SU-DHL-6 (cell line): ENCODE results near the gene TRIM29.

Source experiments
- H2AFZ ChIP-seq: fragments of 200-600 bp; sonication (generic); 2 replicates; pipeline ENCODE4 v1.6.1; 2014; ENCODE audit warnings: low read depth, mild to moderate bottlenecking, moderate library complexity, mixed read lengths, antibody characterized with exemption, low read length; ENCODE audit not compliant: severe bottlenecking
- H3F3A ChIP-seq: fragments of 200-600 bp; shearing (Covaris generic); 2 replicates; pipeline ENCODE4 v1.6.0; 2016; ENCODE audit warnings: antibody characterized with exemption, mild to moderate bottlenecking; ENCODE audit not compliant: insufficient read depth
- H3K27ac ChIP-seq: fragments of 200-600 bp; sonication (generic); 2 replicates; pipeline ENCODE4 v1.5.1; 2016; ENCODE audit warnings: low read depth, mild to moderate bottlenecking, low read length, moderate library complexity, mixed read lengths
- H3K27me3 ChIP-seq: fragments of 200-600 bp; sonication (generic), shearing (Covaris generic); 2 replicates; pipeline ENCODE4 v1.6.0; 2014; ENCODE audit warnings: mild to moderate bottlenecking, low read length
- H3K36me3 ChIP-seq: fragments of 200-600 bp; sonication (generic); 2 replicates; pipeline ENCODE4 v1.6.1; 2014; ENCODE audit warnings: mild to moderate bottlenecking, low read length, mixed read lengths
- H3K4me2 ChIP-seq: fragments of 300-600, 200-600 bp; shearing (Covaris generic), sonication (generic); 2 replicates; pipeline ENCODE4 v1.6.0; 2014; ENCODE audit warnings: low read length, low read depth, mild to moderate bottlenecking; ENCODE audit not compliant: poor library complexity, severe bottlenecking
- H3K4me3 ChIP-seq: fragments of 200-600 bp; sonication (generic); 2 replicates; pipeline ENCODE4 v1.5.1; 2014; ENCODE audit warnings: antibody characterized with exemption, low read length, mild to moderate bottlenecking, mixed read lengths; ENCODE audit not compliant: insufficient read depth, poor library complexity, severe bottlenecking
- H3K79me2 ChIP-seq: fragments of 200-600 bp; sonication (generic); 2 replicates; pipeline ENCODE4 v1.6.1; 2014; ENCODE audit warnings: mild to moderate bottlenecking, low read length, moderate library complexity; ENCODE audit not compliant: insufficient read depth
- H3K9ac ChIP-seq: fragments of 200-600 bp; sonication (generic); 2 replicates; pipeline ENCODE4 v1.7.0; 2014; ENCODE audit warnings: mild to moderate bottlenecking, low read length
- H3K9me2 ChIP-seq: fragments of 200-600 bp; sonication (generic); replicated peaks from 2 replicates; pipeline ENCODE4 v1.6.1; 2014; ENCODE audit warnings: low read length; ENCODE audit not compliant: insufficient read depth
- H3K9me3 ChIP-seq: fragments of 200-600 bp; sonication (generic); 2 replicates; pipeline ENCODE4 v1.6.1; 2014; ENCODE audit warnings: low read length, mixed read lengths; ENCODE audit not compliant: insufficient read depth
- H4K20me1 ChIP-seq: fragments of 200-600 bp; sonication (generic); 2 replicates; pipeline ENCODE4 v1.6.1; 2014; ENCODE audit warnings: low read depth, mild to moderate bottlenecking, antibody characterized with exemption, low read length, moderate library complexity, mixed read lengths
- EZH2phosphoT487 ChIP-seq: fragments of 200-600 bp; sonication (generic), shearing (Covaris generic); conservative IDR thresholded peaks from 2 replicates; pipeline ENCODE4 v1.6.1; 2018; ENCODE audit warnings: mild to moderate bottlenecking, antibody characterized with exemption, low read length, moderate library complexity, mixed read lengths
- TF ChIP-seq, protein P1 (sequence below): fragments of 200-600 bp; sonication (generic); IDR thresholded peaks from one replicate; pipeline ENCODE4 v1.5.1; 2017; ENCODE audit warnings: antibody characterized with exemption, mild to moderate bottlenecking, low read length, moderate library complexity; ENCODE audit not compliant: insufficient read depth, poor library complexity, severe bottlenecking

Gene TRIM29

DNA sequence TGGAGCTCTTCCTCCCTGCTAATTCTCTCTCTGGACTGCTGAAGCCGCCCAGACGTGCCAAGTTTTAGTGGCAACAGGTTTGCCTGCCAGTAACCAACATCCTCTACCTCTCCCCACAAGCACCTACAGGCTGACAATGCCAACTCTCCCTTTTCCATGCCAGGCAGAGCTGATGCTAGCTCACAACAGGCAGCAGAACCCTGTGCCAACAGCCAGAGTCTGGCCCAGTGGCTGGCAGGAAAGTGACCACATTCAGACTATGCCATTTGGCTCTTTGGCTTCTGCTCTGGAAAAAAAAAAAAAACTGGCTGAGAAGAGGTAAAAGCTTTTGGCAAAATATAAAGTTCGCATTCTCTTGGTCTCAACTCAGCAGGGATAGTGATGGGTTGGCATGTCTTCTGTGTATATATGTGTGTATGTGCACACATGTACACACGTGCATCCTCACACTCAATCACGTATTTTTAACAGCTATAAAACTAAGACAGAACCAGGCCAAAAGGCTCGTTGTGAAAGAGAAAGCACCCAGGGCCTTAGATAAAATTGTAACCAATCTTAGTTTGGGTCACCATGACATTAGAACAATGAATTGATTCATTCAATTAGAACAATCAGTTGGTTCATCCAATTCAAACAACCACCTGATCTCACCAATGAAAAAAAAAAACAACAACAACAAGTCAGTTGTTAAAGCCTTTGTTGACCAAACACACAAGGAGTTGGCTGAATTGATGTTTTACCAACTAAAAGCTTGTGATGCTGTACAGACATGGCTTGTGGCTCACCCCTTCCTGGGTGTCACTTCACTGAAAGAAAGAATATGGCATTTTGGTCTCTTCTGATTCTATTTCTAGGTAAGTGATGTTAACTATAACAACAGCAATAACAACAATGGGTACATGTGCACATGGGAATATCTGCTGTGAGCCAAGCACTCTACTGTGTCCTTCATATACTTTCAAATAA is 48.6 kb downstream of the TRIM29 start:
- Histone ChIP-seq H3K4me2 (no peak overlapping the region), H3K9ac (no peak overlapping the region), H3K9me2 (no peaks in the 10 kb centered on the region), H2AFZ (no peak overlapping the region), H3K27me3 (no peaks in the 10 kb centered on the region), H3K27ac (no peak overlapping the region), H3K9me3 (peaks cover 10% of the 10 kb centered on the region; the same call in 1 of the 2 replicates), H4K20me1 (no peaks in the 10 kb centered on the region), H3K79me2 (no peaks in the 10 kb centered on the region), H3K4me3 (no peak overlapping the region), H3K36me3 (no peaks in the 10 kb centered on the region), H3F3A (no peaks in the 10 kb centered on the region)
- no peak for TF ChIP-seq EZH2phosphoT487

DNA sequence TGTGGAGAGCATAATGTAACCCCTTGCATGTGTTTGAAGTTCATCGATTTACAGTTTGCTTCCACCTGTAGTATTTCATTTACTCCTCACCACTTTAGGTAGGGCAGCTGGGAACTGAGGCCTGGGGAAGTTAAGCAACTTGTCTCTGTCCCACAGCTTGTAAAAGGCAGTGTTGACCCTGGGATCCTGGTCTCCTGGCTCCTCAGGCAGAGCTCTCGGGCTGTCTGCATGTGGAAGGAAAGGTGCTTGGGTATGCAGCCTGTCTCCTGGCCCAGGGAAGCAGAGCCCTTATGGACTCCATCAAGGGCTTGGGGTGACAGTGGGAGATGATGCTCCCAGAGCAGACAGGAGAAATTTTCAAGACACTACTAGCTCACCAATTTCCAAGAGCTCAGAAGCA is 49.9 kb downstream of the TRIM29 start:
- no peak for TF ChIP-seq EZH2phosphoT487
- TF ChIP-seq, protein P1, sequence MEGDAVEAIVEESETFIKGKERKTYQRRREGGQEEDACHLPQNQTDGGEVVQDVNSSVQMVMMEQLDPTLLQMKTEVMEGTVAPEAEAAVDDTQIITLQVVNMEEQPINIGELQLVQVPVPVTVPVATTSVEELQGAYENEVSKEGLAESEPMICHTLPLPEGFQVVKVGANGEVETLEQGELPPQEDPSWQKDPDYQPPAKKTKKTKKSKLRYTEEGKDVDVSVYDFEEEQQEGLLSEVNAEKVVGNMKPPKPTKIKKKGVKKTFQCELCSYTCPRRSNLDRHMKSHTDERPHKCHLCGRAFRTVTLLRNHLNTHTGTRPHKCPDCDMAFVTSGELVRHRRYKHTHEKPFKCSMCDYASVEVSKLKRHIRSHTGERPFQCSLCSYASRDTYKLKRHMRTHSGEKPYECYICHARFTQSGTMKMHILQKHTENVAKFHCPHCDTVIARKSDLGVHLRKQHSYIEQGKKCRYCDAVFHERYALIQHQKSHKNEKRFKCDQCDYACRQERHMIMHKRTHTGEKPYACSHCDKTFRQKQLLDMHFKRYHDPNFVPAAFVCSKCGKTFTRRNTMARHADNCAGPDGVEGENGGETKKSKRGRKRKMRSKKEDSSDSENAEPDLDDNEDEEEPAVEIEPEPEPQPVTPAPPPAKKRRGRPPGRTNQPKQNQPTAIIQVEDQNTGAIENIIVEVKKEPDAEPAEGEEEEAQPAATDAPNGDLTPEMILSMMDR = no peak
- H3K36me3 ChIP-seq = no peaks in the 10 kb centered on the region
- no peaks in the 10 kb centered on the region for H3F3A ChIP-seq
- no peaks in the 10 kb centered on the region for H3K9me2 ChIP-seq
- no peak overlapping the region for H3K4me2 ChIP-seq
- no peak overlapping the region for H3K9ac ChIP-seq
- no peaks in the 10 kb centered on the region for H3K79me2 ChIP-seq
- H3K4me3 ChIP-seq = no peak overlapping the region
- peaks cover 10% of the 10 kb centered on the region; the same call in 1 of the 2 replicates for H3K9me3 ChIP-seq
- no peak overlapping the region for H2AFZ ChIP-seq
- no peak overlapping the region for H3K27ac ChIP-seq
- no peaks in the 10 kb centered on the region for H4K20me1 ChIP-seq
- H3K27me3 ChIP-seq = no peaks in the 10 kb centered on the region

DNA sequence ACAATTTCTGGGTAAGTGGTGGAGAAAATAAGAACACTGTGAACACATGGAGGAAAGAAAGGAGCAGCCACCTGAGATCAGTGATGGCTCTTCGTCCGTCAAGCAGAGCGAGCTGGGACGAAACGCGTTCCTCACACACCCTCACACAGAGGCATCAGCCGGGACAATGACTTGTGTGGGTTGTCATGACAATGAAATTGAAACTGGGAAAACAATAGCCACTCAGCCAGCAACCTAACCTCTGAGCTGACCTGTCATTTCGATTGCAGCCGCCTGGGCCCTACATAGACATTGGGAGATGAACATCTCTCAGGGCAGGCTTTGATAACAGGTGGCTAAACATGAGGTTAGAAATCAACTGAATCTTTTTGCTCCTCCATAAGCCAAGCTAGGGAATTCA is 51.3 kb downstream of the TRIM29 start:
- TF ChIP-seq EZH2phosphoT487 = no peak
- TF ChIP-seq, protein P1 = no peak
- no peaks in the 10 kb centered on the region for H3K36me3 ChIP-seq
- no peak overlapping the region for H3K4me2 ChIP-seq

More for the DNA sequence above, 51.3 kb downstream of the TRIM29 start:
- peaks cover 10% of the 10 kb centered on the region; the same call in 1 of the 2 replicates for H3K9me3 ChIP-seq
- H3K9me2 ChIP-seq = no peaks in the 10 kb centered on the region
- H3F3A ChIP-seq = no peaks in the 10 kb centered on the region
- H3K9ac ChIP-seq = no peak overlapping the region
- H2AFZ ChIP-seq = no peak overlapping the region
- no peak overlapping the region for H3K4me3 ChIP-seq
- H3K27me3 ChIP-seq = no peaks in the 10 kb centered on the region
- no peaks in the 10 kb centered on the region for H3K79me2 ChIP-seq
- no peak overlapping the region for H3K27ac ChIP-seq
- no peaks in the 10 kb centered on the region for H4K20me1 ChIP-seq
